ENCODE results near the gene TOB1. TPM values are rescaled to one million over a fixed set of nuclear protein-coding genes. Genes with fewer than 3 reads are reported as not detected.

Gene TOB1
- total RNA-seq, 2 experiments from 2014 or later: 15.2 to 26.4 TPM

DNA sequence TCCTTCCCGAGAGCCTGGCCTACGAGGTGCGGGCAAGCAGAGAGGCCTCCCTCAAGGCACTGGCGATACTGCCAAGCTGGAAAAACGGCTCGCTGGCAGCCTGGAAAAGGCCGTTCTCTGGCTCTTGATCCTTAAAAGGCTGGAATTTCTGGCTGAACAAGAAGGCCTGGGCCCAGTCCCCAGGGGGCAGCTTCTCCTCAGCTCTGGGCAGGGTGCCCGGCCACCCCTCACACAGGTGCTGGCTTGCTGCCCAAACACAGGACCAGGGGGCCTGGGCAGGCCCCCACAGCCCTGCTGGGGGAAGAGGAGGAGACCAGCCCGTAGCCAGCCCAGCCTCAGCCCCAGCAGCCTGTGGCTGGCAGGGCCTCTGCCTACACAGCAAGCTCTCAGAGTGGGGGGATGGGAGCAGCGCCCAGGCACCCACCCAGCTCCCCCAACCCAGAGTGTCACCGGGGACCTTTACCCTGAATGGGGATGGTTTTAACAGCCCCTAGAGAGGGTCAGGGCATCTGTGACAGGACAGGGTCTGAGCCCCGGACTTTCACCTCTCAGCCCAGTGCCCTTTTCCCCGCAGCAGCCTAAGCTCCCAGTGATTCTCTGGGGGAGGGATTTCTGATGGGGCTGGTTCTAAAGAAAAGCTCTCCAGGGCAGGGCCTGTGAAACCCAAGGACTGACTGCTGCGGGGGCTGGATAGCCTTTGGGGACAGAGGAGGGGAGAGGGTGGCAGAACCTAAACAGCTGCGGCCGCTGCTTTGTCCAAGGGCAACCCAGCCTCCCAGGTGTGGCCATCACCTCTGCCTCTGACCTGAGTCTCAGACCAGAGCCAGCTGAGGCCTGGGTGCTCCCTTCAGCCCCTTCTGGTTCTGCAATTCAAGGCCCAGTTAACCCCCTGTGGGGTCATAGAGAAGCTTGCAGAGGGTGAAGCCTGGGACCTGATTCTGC is 38.6 kb upstream of the TOB1 start:
- no peaks in the 10 kb centered on the region for H3K36me3 ChIP-seq (ENCODE audit: insufficient read depth, low read length)
- peak; percentile 23 for DNase-seq (ENCODE audit: low spot score)
- H4K20me1 ChIP-seq (ENCODE audit: insufficient read depth, low read length): no peaks in the 10 kb centered on the region
- H3K79me2 ChIP-seq (ENCODE audit: insufficient read depth, low read depth, low read length): no peaks in the 10 kb centered on the region
- H3K9me2 ChIP-seq (ENCODE audit: insufficient read depth, low read length): no peaks in the 10 kb centered on the region
- BruUV-seq (replicated peaks): TSS peak; percentile 92
- H3K4me2 ChIP-seq (ENCODE audit: low read length): peak overlapping the region; percentile 64
- peak overlapping the region; percentile 70 for H2AFZ ChIP-seq (ENCODE audit: low read length)
- no peaks in the 10 kb centered on the region for H3K9me3 ChIP-seq (ENCODE audit: low read length)
- ChIA-PET CTCF (ENCODE audit: unreplicated experiment) (interaction anchor here (0.5 to 0.7 kb wide), 2 partner anchors 171 to 341 kb away, joined by 3 to 11 read pairs; no protein-coding TSS in a partner anchor), POLR2A (interaction anchor here (0.6 to 2.6 kb wide), 7 partner anchors 17 to 43 kb away, joined by 3 to 17 read pairs (median 4); partner anchors contain the start of gene TOB1)
- peak overlapping the region; percentile 57 for H3K27ac ChIP-seq (ENCODE audit: low read depth, low read length, poor library complexity, severe bottlenecking)
- H3K4me1 ChIP-seq (ENCODE audit: insufficient read depth, low read length, poor library complexity, severe bottlenecking): peaks cover 39% of the 10 kb centered on the region
- H3K4me3 ChIP-seq (ENCODE audit: low read depth, low read length, poor library complexity, severe bottlenecking): peak overlapping the region; percentile 33
- TF ChIP-seq, protein P1, sequence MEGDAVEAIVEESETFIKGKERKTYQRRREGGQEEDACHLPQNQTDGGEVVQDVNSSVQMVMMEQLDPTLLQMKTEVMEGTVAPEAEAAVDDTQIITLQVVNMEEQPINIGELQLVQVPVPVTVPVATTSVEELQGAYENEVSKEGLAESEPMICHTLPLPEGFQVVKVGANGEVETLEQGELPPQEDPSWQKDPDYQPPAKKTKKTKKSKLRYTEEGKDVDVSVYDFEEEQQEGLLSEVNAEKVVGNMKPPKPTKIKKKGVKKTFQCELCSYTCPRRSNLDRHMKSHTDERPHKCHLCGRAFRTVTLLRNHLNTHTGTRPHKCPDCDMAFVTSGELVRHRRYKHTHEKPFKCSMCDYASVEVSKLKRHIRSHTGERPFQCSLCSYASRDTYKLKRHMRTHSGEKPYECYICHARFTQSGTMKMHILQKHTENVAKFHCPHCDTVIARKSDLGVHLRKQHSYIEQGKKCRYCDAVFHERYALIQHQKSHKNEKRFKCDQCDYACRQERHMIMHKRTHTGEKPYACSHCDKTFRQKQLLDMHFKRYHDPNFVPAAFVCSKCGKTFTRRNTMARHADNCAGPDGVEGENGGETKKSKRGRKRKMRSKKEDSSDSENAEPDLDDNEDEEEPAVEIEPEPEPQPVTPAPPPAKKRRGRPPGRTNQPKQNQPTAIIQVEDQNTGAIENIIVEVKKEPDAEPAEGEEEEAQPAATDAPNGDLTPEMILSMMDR (conservative IDR thresholded peaks at IDR 0.05; ENCODE audit: low read length): no peak
- no peak for TF ChIP-seq EZH2phosphoT487 (IDR thresholded peaks at IDR 0.05; ENCODE audit: borderline replicate concordance, low read depth, low read length)
- intact Hi-C loops (cut with micrococcal nuclease; ENCODE audit: unreplicated experiment): loop anchor here (1.0 to 5.0 kb wide), 3 partner anchors 26 to 38 kb away; partner anchors contain the start of gene TOB1

DNA sequence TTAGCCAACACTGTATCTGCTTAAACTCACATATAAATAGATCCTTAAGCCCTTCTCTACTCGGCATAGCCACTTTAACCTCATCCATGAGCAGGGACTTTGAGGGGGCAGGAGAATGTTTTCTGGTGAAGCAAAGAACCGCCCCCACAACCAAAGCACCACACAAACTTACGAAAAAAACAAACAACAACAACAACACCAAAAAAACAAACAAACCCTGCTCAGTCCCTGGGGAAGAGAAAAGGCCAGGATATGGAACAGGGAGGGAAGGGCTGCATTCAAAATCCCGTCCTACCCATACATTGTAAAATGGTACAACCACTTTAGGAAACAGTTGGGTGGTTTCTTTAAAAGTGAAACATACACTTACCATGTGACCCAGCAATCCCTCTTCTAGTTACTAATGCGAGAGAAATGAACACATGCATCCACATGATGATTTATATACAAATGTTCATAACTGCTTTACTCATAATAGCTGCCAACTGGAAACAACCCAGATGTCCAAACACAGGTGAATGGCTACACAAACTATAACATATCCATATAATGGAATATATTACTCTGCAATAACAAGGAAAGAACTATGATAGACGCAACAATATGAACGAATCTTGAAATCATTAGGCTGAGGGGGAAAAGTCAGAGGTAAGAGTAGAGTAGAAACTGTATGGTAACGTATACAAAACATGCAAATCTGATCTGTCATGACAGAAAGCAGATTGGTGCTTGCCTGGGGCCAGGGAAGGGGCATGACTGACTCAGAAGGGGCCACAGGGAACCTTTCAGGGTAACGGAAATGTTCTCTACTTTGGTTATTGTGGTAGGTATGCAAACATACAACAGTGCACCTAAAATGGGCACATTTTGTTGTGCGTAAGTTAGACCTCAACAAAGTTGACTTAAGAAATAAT is 37.7 kb upstream of the TOB1 start:
- ChIA-PET CTCF (ENCODE audit: unreplicated experiment) (no interaction called here), POLR2A (interaction anchor here (0.5 to 2.6 kb wide), 9 partner anchors 14 to 947 kb away, joined by 3 to 17 read pairs (median 8); partner anchors contain the start of gene TOB1)
- peaks cover 39% of the 10 kb centered on the region for H3K4me1 ChIP-seq (ENCODE audit: insufficient read depth, low read length, poor library complexity, severe bottlenecking)
- no peaks in the 10 kb centered on the region for H3K36me3 ChIP-seq (ENCODE audit: insufficient read depth, low read length)
- no peaks in the 10 kb centered on the region for H3K79me2 ChIP-seq (ENCODE audit: insufficient read depth, low read depth, low read length)
- no peaks in the 10 kb centered on the region for H3K9me3 ChIP-seq (ENCODE audit: low read length)
- TSS peak; percentile 95 for BruUV-seq (replicated peaks)
- intact Hi-C loops (cut with micrococcal nuclease; ENCODE audit: unreplicated experiment): loop anchor here (1.0 to 5.0 kb wide), 3 partner anchors 27 to 38 kb away; partner anchors contain the start of gene TOB1
- peak; percentile 67 for DNase-seq (ENCODE audit: low spot score)
- H3K27ac ChIP-seq (ENCODE audit: low read depth, low read length, poor library complexity, severe bottlenecking): peak overlapping the region; percentile 57
- TF ChIP-seq EZH2phosphoT487 (IDR thresholded peaks at IDR 0.05; ENCODE audit: borderline replicate concordance, low read depth, low read length): no peak
- TF ChIP-seq, protein P1 (conservative IDR thresholded peaks at IDR 0.05; ENCODE audit: low read length): no peak
- H2AFZ ChIP-seq (ENCODE audit: low read length): peak overlapping the region; percentile 70
- H3K9me2 ChIP-seq (ENCODE audit: insufficient read depth, low read length): no peaks in the 10 kb centered on the region
- peak overlapping the region; percentile 64 for H3K4me2 ChIP-seq (ENCODE audit: low read length)
- peak overlapping the region; percentile 33 for H3K4me3 ChIP-seq (ENCODE audit: low read depth, low read length, poor library complexity, severe bottlenecking)
- H4K20me1 ChIP-seq (ENCODE audit: insufficient read depth, low read length): no peaks in the 10 kb centered on the region
